ENCODE results near the gene GAN.

The GAN gene

GRCh38 chr16:81296631-81297030, 18.1 kb upstream of the GAN start:
- no peaks in the 10 kb centered on the region for H3K27me3 ChIP-seq (ENCODE audit: control insufficient read depth in 5 of 5, insufficient read depth in 4 of 5, low read length in 5 of 5)
- no peak overlapping the region for H3K9ac ChIP-seq (ENCODE audit: low read length in 5 of 5)
- no peaks in the 10 kb centered on the region for H3K9me3 ChIP-seq (ENCODE audit: control insufficient read depth in 5 of 5, low read length in 5 of 5)
- H3K27ac ChIP-seq (ENCODE audit: low read depth, low read length), result no peak overlapping the region
- no peaks in the 10 kb centered on the region for H3K36me3 ChIP-seq (ENCODE audit: control insufficient read depth in 5 of 5, insufficient read depth in 5 of 5, low read length in 5 of 5)
- H3K4me3 ChIP-seq (ENCODE audit: low read depth in 1 of 5, low read length in 5 of 5), result no peak overlapping the region
- H3K4me1 ChIP-seq (ENCODE audit: control insufficient read depth in 5 of 5, insufficient read depth in 5 of 5, low read length in 5 of 5), result no peaks in the 10 kb centered on the region

- no peaks in the 10 kb centered on the region for H3K4me1 ChIP-seq (ENCODE audit: control insufficient read depth in 5 of 5, insufficient read depth in 5 of 5, low read length in 5 of 5)
- H3K27me3 ChIP-seq (ENCODE audit: control insufficient read depth in 5 of 5, insufficient read depth in 4 of 5, low read length in 5 of 5), result no peaks in the 10 kb centered on the region
- H3K9ac ChIP-seq (ENCODE audit: low read length in 5 of 5), result no peak overlapping the region
- no peak overlapping the region for H3K27ac ChIP-seq (ENCODE audit: low read depth, low read length)
- peaks cover 0 to 2% (median 0%) of the 10 kb centered on the region in 5 donors for H3K36me3 ChIP-seq (ENCODE audit: control insufficient read depth in 5 of 5, insufficient read depth in 5 of 5, low read length in 5 of 5)
- no peak overlapping the region for H3K4me3 ChIP-seq (ENCODE audit: low read depth in 1 of 5, low read length in 5 of 5)
- H3K9me3 ChIP-seq (ENCODE audit: control insufficient read depth in 5 of 5, low read length in 5 of 5), result no peaks in the 10 kb centered on the region
Observed at GRCh38 chr16:81307770-81308169, 7.0 kb upstream of the GAN start.

- Histone ChIP-seq H3K9ac (ENCODE audit: low read length in 5 of 5) (no peak overlapping the region), H3K27ac (ENCODE audit: low read depth, low read length) (no peak overlapping the region), H3K4me3 (ENCODE audit: low read depth in 1 of 5, low read length in 5 of 5) (no peak overlapping the region), H3K9me3 (ENCODE audit: control insufficient read depth in 5 of 5, low read length in 5 of 5) (no peaks in the 10 kb centered on the region), H3K27me3 (ENCODE audit: control insufficient read depth in 5 of 5, insufficient read depth in 4 of 5, low read length in 5 of 5) (no peaks in the 10 kb centered on the region), H3K36me3 (ENCODE audit: control insufficient read depth in 5 of 5, insufficient read depth in 5 of 5, low read length in 5 of 5) (peaks cover 0 to 2% (median 0%) of the 10 kb centered on the region in 5 donors), H3K4me1 (ENCODE audit: control insufficient read depth in 5 of 5, insufficient read depth in 5 of 5, low read length in 5 of 5) (peaks cover 4 to 14% (median 13%) of the 10 kb centered on the region in 5 donors)
Observed at GRCh38 chr16:81310045-81310644, 4.6 kb upstream of the GAN start.

GRCh38 chr16:81311762-81312161, 3.0 kb upstream of the GAN start:
- Histone ChIP-seq H3K4me3 (ENCODE audit: low read depth in 1 of 5, low read length in 5 of 5) (no peak overlapping the region), H3K9me3 (ENCODE audit: control insufficient read depth in 5 of 5, low read length in 5 of 5) (no peaks in the 10 kb centered on the region), H3K27me3 (ENCODE audit: control insufficient read depth in 5 of 5, insufficient read depth in 4 of 5, low read length in 5 of 5) (no peaks in the 10 kb centered on the region), H3K4me1 (ENCODE audit: control insufficient read depth in 5 of 5, insufficient read depth in 5 of 5, low read length in 5 of 5) (peaks cover 9 to 24% (median 20%) of the 10 kb centered on the region in 5 donors), H3K36me3 (ENCODE audit: control insufficient read depth in 5 of 5, insufficient read depth in 5 of 5, low read length in 5 of 5) (peaks cover 0 to 2% (median 0%) of the 10 kb centered on the region in 5 donors), H3K9ac (ENCODE audit: low read length in 5 of 5) (no peak overlapping the region), H3K27ac (ENCODE audit: low read depth, low read length) (no peak overlapping the region)

- Histone ChIP-seq H3K27ac (ENCODE audit: low read depth, low read length) (peak overlapping the region; percentile 80), H3K4me3 (ENCODE audit: low read depth in 1 of 5, low read length in 5 of 5) (peak overlapping the region; percentile 74 to 99 (median 97)), H3K9ac (ENCODE audit: low read length in 5 of 5) (peak overlapping the region; percentile 45 to 81 (median 79)), H3K9me3 (ENCODE audit: control insufficient read depth in 5 of 5, low read length in 5 of 5) (no peaks in the 10 kb centered on the region), H3K36me3 (ENCODE audit: control insufficient read depth in 5 of 5, insufficient read depth in 5 of 5, low read length in 5 of 5) (peaks cover 0 to 2% (median 0%) of the 10 kb centered on the region in 5 donors), H3K4me1 (ENCODE audit: control insufficient read depth in 5 of 5, insufficient read depth in 5 of 5, low read length in 5 of 5) (peaks cover 9 to 27% (median 24%) of the 10 kb centered on the region in 5 donors), H3K27me3 (ENCODE audit: control insufficient read depth in 5 of 5, insufficient read depth in 4 of 5, low read length in 5 of 5) (no peaks in the 10 kb centered on the region)
Observed at GRCh38 chr16:81313701-81314602, 810 bp upstream of the GAN start.

GRCh38 chr16:81315271-81316175, 761 bp downstream of the GAN start:
- Histone ChIP-seq H3K27me3 (ENCODE audit: control insufficient read depth in 5 of 5, insufficient read depth in 4 of 5, low read length in 5 of 5) (no peaks in the 10 kb centered on the region), H3K9me3 (ENCODE audit: control insufficient read depth in 5 of 5, low read length in 5 of 5) (no peaks in the 10 kb centered on the region), H3K36me3 (ENCODE audit: control insufficient read depth in 5 of 5, insufficient read depth in 5 of 5, low read length in 5 of 5) (peaks cover 0 to 2% (median 0%) of the 10 kb centered on the region in 5 donors), H3K4me1 (ENCODE audit: control insufficient read depth in 5 of 5, insufficient read depth in 5 of 5, low read length in 5 of 5) (peaks cover 9 to 30% (median 24%) of the 10 kb centered on the region in 5 donors), H3K27ac (ENCODE audit: low read depth, low read length) (peak overlapping the region; percentile 80), H3K4me3 (ENCODE audit: low read depth in 1 of 5, low read length in 5 of 5) (peak overlapping the region; percentile 73 to 99 (median 79)), H3K9ac (ENCODE audit: low read length in 5 of 5) (peak overlapping the region; percentile 73 to 84 (median 79))

- H3K9ac ChIP-seq (ENCODE audit: low read length in 5 of 5), result peak overlapping the region in 4 of 5 donors; percentile 73 to 84 (median 80)
- H3K27me3 ChIP-seq (ENCODE audit: control insufficient read depth in 5 of 5, insufficient read depth in 4 of 5, low read length in 5 of 5), result no peaks in the 10 kb centered on the region
- peaks cover 0 to 2% (median 0%) of the 10 kb centered on the region in 5 donors for H3K36me3 ChIP-seq (ENCODE audit: control insufficient read depth in 5 of 5, insufficient read depth in 5 of 5, low read length in 5 of 5)
- H3K9me3 ChIP-seq (ENCODE audit: control insufficient read depth in 5 of 5, low read length in 5 of 5), result no peaks in the 10 kb centered on the region
- H3K4me1 ChIP-seq (ENCODE audit: control insufficient read depth in 5 of 5, insufficient read depth in 5 of 5, low read length in 5 of 5), result peaks cover 9 to 30% (median 24%) of the 10 kb centered on the region in 5 donors
- peak overlapping the region; percentile 80 for H3K27ac ChIP-seq (ENCODE audit: low read depth, low read length)
- peak overlapping the region; percentile 73 to 99 (median 79) for H3K4me3 ChIP-seq (ENCODE audit: low read depth in 1 of 5, low read length in 5 of 5)
Observed at GRCh38 chr16:81316176-81316496, 1.4 kb downstream of the GAN start.

GRCh38 chr16:81318711-81319110, 3.9 kb downstream of the GAN start:
- Histone ChIP-seq H3K27ac (ENCODE audit: low read depth, low read length) (no peak overlapping the region), H3K9me3 (ENCODE audit: control insufficient read depth in 5 of 5, low read length in 5 of 5) (no peaks in the 10 kb centered on the region), H3K9ac (ENCODE audit: low read length in 5 of 5) (no peak overlapping the region), H3K4me1 (ENCODE audit: control insufficient read depth in 5 of 5, insufficient read depth in 5 of 5, low read length in 5 of 5) (peaks cover 9 to 26% (median 19%) of the 10 kb centered on the region in 5 donors), H3K4me3 (ENCODE audit: low read depth in 1 of 5, low read length in 5 of 5) (no peak overlapping the region), H3K36me3 (ENCODE audit: control insufficient read depth in 5 of 5, insufficient read depth in 5 of 5, low read length in 5 of 5) (no peaks in the 10 kb centered on the region), H3K27me3 (ENCODE audit: control insufficient read depth in 5 of 5, insufficient read depth in 4 of 5, low read length in 5 of 5) (no peaks in the 10 kb centered on the region)

GRCh38 chr16:81319221-81319912, 4.6 kb downstream of the GAN start:
- Histone ChIP-seq H3K36me3 (ENCODE audit: control insufficient read depth in 5 of 5, insufficient read depth in 5 of 5, low read length in 5 of 5) (peaks cover 0 to 3% (median 0%) of the 10 kb centered on the region in 5 donors), H3K27me3 (ENCODE audit: control insufficient read depth in 5 of 5, insufficient read depth in 4 of 5, low read length in 5 of 5) (no peaks in the 10 kb centered on the region), H3K4me1 (ENCODE audit: control insufficient read depth in 5 of 5, insufficient read depth in 5 of 5, low read length in 5 of 5) (peaks cover 5 to 19% (median 13%) of the 10 kb centered on the region in 5 donors), H3K4me3 (ENCODE audit: low read depth in 1 of 5, low read length in 5 of 5) (no peak overlapping the region), H3K9me3 (ENCODE audit: control insufficient read depth in 5 of 5, low read length in 5 of 5) (no peaks in the 10 kb centered on the region), H3K9ac (ENCODE audit: low read length in 5 of 5) (no peak overlapping the region), H3K27ac (ENCODE audit: low read depth, low read length) (peak overlapping the region; percentile 15)

All from subcutaneous abdominal adipose tissue (tissue), 5 donors.